ENCODE results near the gene BATF.
A peak's percentile ranks its signal among the peaks of the same experiment; 100 is the strongest.
"Not testable (repeated sequence)": the region's sequence is repeated elsewhere in the genome, so short reads cannot be mapped to it uniquely, and the experiment has no call there.

The BATF gene, protein sequence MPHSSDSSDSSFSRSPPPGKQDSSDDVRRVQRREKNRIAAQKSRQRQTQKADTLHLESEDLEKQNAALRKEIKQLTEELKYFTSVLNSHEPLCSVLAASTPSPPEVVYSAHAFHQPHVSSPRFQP

DNA sequence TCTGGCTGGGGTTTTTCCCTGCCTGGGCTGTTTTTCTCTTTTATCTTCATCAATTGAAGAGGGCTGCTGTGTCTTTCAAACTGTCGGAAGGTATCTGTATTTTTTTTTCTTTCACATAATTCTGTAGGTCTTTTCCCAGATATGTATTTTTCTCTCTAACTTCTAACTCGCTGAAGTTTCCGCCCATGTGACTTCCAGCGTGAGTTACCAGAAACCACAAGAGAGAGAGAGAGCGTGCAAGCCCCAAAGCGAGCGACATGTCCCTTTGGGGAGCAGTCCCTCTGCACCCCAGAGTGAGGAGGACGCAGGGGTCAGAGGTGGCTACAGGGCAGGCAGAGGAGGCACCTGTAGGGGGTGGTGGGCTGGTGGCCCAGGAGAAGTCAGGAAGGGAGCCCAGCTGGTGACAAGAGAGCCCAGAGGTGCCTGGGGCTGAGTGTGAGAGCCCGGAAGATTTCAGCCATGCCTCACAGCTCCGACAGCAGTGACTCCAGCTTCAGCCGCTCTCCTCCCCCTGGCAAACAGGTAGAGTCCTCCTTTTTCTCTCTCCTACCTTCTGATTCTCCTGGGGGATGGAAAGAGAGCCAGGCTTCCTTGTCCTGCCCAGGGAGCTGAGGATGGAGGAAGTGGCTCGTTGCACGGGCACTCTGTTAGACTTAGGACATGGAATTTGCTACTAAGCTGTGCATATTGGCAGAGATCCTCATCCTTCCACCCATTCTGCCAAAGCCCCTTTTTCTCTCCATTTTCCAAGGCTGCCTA, at the start of gene BATF:
Gene BATF (plus strand): TSS at position 246 of the 759 bp plus-strand sequence. CDS start 214 bp downstream, at position 460.
- DNase-seq (ENCODE audit: low read depth in 1 of 2, low spot score in 1 of 2), result peak; percentile 19 to 38
- TF ChIP-seq JUND (IDR thresholded peaks at IDR 0.05; ENCODE audit: low read depth), result no peak
- in situ Hi-C loops (cut with HindIII; ENCODE audit: low pct_unique_long_range_greater_than_20kb, low sequenced_read_pairs), result no loop called here

DNA sequence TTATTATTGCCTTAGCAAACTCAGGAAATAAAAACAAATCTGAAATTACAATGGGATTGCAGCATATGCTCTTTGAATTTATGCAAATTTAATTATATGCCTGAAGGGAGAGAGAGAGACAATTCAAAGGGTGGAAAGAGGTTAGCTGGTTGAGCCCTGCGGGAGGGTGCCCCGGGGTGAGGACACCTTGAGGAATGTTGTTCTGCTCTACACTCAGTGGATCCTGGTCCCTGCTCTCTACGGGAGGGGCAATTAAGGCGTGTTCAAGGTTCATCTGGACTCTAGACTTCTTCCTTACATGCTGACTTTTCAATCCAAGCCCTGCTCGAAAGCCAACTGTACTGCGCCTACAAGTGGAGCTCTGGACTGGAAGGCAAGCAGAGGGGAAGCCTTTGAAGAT, 48.1 kb upstream of the BATF start:
- DNase-seq (ENCODE audit: low read depth in 1 of 2, low spot score in 1 of 2); in situ Hi-C loops (cut with HindIII; ENCODE audit: low pct_unique_long_range_greater_than_20kb, low sequenced_read_pairs): not testable (repeated sequence)

DNA sequence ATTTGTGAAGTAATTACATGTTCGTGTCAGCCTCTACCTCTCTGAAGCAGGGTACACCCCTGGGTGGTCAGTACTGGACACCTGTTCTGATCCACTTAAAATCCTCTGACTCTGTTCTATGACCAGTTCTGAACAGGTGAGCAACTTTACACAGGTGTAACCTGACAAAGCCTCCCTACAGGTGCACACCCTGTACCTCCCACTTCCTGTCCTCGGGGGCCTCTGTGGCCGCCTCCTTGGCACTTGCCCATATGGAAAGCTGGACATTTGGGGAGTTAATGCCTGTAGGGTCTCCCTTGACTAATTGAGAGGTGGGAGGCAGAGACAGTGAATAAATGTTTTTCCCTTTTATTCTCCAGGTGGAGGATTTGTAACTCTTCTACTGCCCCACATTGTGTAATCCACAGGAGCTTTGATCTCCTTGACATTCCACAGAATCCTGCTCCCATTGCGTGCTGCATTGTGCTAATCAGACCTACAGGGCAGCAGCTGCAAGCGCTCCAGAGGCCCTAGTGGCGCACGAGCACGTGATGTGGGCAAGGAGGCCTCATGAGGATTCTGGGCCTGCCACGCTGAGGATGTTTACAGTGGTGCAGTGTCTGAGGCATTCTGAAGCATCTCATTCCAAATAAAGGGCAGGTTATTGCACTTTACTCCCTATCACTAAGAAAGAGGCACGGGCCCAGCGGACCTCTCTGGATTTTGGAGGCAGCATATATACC, 45.8 kb upstream of the BATF start:
- in situ Hi-C loops (cut with HindIII; ENCODE audit: low pct_unique_long_range_greater_than_20kb, low sequenced_read_pairs), result no loop called here
- TF ChIP-seq JUND (IDR thresholded peaks at IDR 0.05; ENCODE audit: low read depth), result no peak
- DNase-seq (ENCODE audit: low read depth in 1 of 2, low spot score in 1 of 2), result no peak

DNA sequence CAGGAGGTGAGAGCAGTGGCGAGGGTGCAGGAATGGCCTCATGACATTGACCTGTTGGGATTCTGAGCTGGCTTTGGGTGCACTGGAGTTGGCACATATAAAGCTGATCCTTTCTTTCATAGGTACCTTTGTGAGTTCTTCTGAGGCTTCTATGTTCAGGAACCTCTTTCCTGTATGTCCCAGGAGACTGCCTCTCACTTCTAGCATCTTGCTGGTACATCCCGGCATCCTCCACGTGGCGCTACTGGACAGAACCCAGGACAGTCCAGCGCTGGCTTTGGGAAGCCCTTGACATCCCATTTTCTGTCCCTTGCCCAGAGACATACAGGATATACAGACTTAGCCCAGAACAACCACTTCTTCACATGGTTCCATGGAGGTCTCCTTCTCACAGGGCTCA, 44.4 kb upstream of the BATF start:
- DNase-seq (ENCODE audit: low read depth in 1 of 2, low spot score in 1 of 2), result no peak
- in situ Hi-C loops (cut with HindIII; ENCODE audit: low pct_unique_long_range_greater_than_20kb, low sequenced_read_pairs), result no loop called here
- TF ChIP-seq JUND (IDR thresholded peaks at IDR 0.05; ENCODE audit: low read depth), result no peak

DNA sequence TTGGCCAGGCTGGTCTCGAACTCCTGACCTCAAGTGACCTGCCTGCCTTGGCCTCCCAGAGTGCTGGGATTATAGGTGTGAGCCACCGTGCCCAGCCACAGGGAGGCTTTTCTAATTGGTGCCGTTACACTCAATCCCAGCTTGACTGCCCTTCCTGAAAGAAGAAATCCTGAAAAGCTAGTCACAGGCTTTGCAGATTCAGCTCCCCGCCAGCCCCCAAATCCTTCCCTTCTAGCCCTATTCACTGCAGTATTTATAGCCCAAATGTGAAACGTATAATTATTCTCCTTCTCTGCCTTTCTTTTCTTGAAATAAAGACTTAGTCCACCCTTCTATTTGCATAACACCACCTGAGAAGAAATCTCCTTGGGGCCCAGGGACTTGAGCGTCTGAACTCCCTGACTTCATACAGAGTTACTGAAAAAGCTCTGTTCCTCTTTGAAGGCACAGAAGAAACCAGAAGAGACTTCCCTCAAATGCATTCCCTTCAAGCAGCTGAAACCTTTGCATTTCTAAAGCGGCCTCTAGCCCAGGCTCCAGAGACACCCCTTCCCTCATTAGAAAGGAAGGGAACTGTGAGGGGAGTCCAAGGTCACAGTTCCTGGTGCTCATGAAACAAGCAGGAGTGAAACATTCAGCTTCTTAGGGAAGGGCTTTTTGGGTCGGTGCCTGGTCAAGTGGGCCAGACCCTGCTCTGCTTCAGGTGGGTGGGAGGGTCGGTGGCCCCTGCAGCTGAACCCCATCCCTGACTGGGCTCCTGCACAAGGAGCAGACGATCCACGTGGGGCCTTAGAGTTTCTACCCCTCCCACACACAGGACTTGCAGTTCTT, 42.3 kb upstream of the BATF start:
- TF ChIP-seq JUND (IDR thresholded peaks at IDR 0.05; ENCODE audit: low read depth), result no peak
- in situ Hi-C loops (cut with HindIII; ENCODE audit: low pct_unique_long_range_greater_than_20kb, low sequenced_read_pairs), result no loop called here
- no peak for DNase-seq (ENCODE audit: low read depth in 1 of 2, low spot score in 1 of 2)

DNA sequence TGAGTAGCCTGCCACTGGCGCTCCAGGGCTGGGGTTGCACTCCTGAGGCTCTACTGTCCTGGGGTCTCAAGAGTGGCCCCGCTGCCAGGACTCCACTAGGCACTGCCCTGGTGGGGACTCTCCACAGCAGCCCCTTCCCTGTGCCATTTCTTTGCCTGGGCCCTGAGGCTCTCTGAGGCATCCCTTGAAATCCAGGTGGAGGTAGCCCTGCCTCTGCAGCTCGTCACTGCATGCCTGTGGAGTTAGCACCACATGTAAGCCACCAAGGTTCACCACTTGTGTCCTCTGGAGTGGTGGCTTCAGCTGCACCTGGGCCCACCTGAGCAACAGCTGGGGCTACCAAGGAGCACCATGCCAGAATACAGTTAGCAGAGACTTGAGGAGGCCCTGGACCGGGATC, 39.9 kb upstream of the BATF start:
- in situ Hi-C loops (cut with HindIII; ENCODE audit: low pct_unique_long_range_greater_than_20kb, low sequenced_read_pairs), result no loop called here
- no peak for DNase-seq (ENCODE audit: low read depth in 1 of 2, low spot score in 1 of 2)
- no peak for TF ChIP-seq JUND (IDR thresholded peaks at IDR 0.05; ENCODE audit: low read depth)

DNA sequence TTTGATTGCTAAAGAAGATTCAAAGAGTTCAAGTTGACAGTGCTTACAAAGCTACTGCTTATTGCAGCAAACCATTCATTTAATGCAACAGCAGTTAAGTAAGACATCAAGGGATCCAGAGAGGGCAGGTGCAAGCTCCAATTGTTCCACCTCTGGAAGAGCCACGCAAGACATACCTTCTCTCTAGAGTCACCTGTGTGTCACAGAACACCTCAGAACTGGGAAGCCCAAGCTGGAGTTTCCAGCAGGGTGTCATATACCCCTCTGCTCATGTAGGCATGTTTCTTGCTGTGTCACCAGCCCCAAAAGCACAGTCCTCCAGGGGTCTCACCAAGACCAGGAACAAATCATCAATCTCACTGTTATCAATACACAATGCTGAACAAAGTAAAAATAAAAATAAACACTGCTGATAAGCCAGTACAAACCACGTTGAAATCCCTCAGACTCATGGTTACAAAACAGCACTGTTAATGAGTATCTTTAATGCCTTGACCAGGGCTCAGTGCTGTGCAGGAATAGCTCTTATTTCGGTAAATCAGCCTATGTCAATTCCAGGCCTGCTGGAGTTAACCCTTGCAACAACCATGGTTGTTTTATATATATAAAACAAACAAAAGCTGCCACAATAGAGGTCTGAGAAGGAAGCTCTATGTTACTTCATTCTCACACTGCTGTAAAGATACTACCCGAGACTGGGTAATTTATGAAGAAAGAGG, 37.4 kb upstream of the BATF start:
- in situ Hi-C loops (cut with HindIII; ENCODE audit: low pct_unique_long_range_greater_than_20kb, low sequenced_read_pairs), result no loop called here
- no peak for TF ChIP-seq JUND (IDR thresholded peaks at IDR 0.05; ENCODE audit: low read depth)

DNA sequence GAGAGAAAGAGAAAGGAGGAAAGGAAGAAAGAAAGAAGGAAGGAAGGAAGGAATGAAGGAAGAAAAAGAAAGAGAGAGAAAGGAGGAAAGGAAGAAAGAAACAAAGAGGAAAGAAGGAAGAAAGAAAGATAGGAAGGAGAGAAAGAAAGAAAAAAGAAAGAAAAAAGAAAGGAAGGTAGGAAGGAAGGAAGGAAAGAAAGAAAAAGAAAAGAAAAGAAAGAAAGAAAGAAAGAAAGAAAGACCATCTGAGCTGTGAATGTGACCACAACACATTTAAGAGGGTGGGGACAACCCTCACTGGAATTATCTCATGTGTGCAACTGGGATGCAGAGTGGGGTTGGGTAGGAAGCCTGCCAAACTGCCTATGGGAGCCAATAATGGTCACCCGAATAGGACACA, 36.0 kb upstream of the BATF start:
- no peak for DNase-seq (ENCODE audit: low read depth in 1 of 2, low spot score in 1 of 2)
- in situ Hi-C loops (cut with HindIII; ENCODE audit: low pct_unique_long_range_greater_than_20kb, low sequenced_read_pairs), result no loop called here
- no peak for TF ChIP-seq JUND (IDR thresholded peaks at IDR 0.05; ENCODE audit: low read depth)

More for the DNA sequence above, 37.4 kb upstream of the BATF start:
- no peak for DNase-seq (ENCODE audit: low read depth in 1 of 2, low spot score in 1 of 2)

DNA sequence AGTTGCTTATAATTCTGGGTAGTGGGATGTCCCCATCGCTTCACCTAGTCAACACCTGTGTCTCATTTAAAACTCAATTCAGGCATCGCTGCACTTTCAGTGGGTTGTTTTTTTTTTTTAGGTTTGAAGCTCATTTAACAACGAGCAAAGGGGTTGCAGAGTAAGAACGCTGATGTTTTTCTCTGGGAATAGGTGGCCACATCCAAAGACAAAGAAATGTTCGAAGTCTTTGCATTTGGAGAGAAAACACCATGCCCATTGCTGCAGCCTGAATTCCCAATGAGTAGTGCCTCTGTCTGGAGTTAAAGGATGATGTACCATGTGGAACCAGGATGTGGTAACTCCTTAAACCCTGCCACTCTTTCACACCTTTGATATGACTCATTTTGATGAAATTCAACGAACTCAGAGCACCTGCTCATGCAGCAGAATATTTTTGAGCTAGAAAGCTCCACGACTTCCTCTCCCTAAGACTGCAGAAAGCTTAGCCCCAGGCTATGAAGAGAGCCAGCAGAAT, 35.1 kb upstream of the BATF start:
- in situ Hi-C loops (cut with HindIII; ENCODE audit: low pct_unique_long_range_greater_than_20kb, low sequenced_read_pairs), result no loop called here
- no peak for TF ChIP-seq JUND (IDR thresholded peaks at IDR 0.05; ENCODE audit: low read depth)
- DNase-seq (ENCODE audit: low read depth in 1 of 2, low spot score in 1 of 2), result no peak

DNA sequence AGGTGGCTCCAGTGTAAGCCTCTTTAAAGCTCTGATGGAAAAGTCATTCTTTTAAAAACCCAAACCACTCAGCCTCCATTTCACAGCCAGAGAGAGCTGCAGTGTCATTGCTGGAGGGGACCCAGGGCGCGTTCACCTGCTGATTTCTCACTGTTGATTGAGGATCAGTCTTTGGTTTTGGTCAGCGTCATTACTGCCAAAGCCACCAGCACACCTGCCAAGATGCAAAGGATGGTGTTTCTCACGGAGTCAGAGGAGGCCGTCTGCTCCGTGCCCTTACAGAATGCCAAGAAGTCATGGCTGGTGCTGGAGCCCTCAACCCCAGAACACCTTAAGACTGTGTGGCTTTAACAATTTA, 32.8 kb upstream of the BATF start:
- no peak for DNase-seq (ENCODE audit: low read depth in 1 of 2, low spot score in 1 of 2)
- in situ Hi-C loops (cut with HindIII; ENCODE audit: low pct_unique_long_range_greater_than_20kb, low sequenced_read_pairs), result no loop called here
- TF ChIP-seq JUND (IDR thresholded peaks at IDR 0.05; ENCODE audit: low read depth), result no peak

DNA sequence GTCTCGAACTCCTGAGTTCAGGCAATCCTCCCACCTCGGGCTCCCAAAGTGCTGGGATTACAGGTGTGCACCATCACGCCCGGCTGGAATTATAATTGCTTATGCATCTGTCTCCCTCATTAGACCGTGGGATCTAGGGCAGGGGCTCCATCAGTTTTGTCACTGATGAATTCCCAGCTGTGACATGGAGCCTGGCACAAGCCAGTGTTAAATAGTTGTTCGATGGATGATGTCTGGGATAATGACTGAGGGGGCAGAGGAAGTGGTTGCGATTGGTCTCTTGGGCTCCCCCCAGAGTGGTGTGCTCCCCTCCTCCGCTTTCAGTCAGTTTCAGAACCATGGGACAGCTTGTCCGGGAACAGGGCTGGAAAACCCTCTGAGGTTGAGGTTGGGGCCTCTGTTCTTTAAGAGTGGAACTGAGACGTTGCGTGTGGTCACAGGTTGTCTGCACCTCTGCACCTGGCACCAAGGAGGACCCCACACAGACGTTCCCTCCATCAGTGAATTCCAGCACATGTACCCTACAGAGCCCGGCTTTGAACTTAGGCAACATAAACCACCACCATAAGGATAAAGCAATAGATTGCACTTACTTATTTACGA, 30.8 kb upstream of the BATF start:
- DNase-seq (ENCODE audit: low read depth in 1 of 2, low spot score in 1 of 2), result no peak
- in situ Hi-C loops (cut with HindIII; ENCODE audit: low pct_unique_long_range_greater_than_20kb, low sequenced_read_pairs), result no loop called here
- TF ChIP-seq JUND (IDR thresholded peaks at IDR 0.05; ENCODE audit: low read depth), result no peak

All from T47D (cell line).